Common myeloid progenitor, CD34-positive (primary cell): Measurements from ENCODE around the gene PCDH19.

ENCODE experiments used
- CTCF ChIA-PET: fragments of 350-600 bp; sonication (Branson Sonifier 250); formaldehyde crosslinking; loops from one replicate; lab custom pipeline; 2021; ENCODE audit warnings: antibody characterized with exemption; lab: Charles Lee
- POLR2A ChIA-PET: fragments of 350-600 bp; sonication (Branson Sonifier 250); formaldehyde crosslinking; loops from one replicate; lab custom pipeline; 2021; ENCODE audit warnings: antibody characterized with exemption; lab: Charles Lee
- DNase-seq, 3 donors: peaks; one replicate each; pipeline versions ENCODE4 v3.0.0 to v3.0.0-alpha.2; 2013
- H3K27ac ChIP-seq, 2 experiments: 1 replicate in 1 of 2; 2 replicates in 1 of 2; pipeline ENCODE4 v1.7.0; 2013; ENCODE audit warnings: inconsistent platforms in 2 of 2, low read length in 2 of 2, mild to moderate bottlenecking in 2 of 2, low read depth in 1 of 2, moderate library complexity in 1 of 2; ENCODE audit not compliant: severe bottlenecking in 2 of 2, insufficient read depth in 1 of 2, poor library complexity in 1 of 2
- H3K27me3 ChIP-seq, 5 experiments: replicated peaks in 2 of 5; 1 replicate in 3 of 5; 2 replicates in 2 of 5; pipeline versions ENCODE4 v1.6.1 to v1.7.0; 2013; ENCODE audit warnings: low read length in 4 of 5, mild to moderate bottlenecking in 2 of 5, moderate library complexity in 2 of 5, inconsistent platforms in 1 of 5; ENCODE audit not compliant: insufficient read depth in 5 of 5, control insufficient read depth in 4 of 5
- H3K36me3 ChIP-seq, 4 experiments: 1 replicate in 2 of 4; 2 replicates in 2 of 4; pipeline versions ENCODE4 v1.6.1 to v1.7.0; 2013; ENCODE audit warnings: low read length in 3 of 4, control low read depth in 1 of 4, mild to moderate bottlenecking in 1 of 4; ENCODE audit not compliant: control insufficient read depth in 4 of 4, insufficient read depth in 4 of 4
- H3K4me1 ChIP-seq, 4 experiments: 1 replicate in 3 of 4; 2 replicates in 1 of 4; pipeline versions ENCODE4 v1.6.1 to v1.7.1; 2013; ENCODE audit warnings: low read length in 3 of 4, mild to moderate bottlenecking in 3 of 4, control low read depth in 1 of 4, inconsistent platforms in 1 of 4, moderate library complexity in 1 of 4; ENCODE audit not compliant: control insufficient read depth in 4 of 4, insufficient read depth in 4 of 4; ENCODE audit errors: control extremely low read depth in 1 of 4
- H3K4me3 ChIP-seq, 7 experiments: 1 replicate in 4 of 7; 2 replicates in 3 of 7; pipeline versions ENCODE4 v1.5.1 to v1.7.0; 2013; ENCODE audit warnings: mild to moderate bottlenecking in 7 of 7, low read length in 6 of 7, moderate library complexity in 6 of 7, inconsistent platforms in 2 of 7, low read depth in 2 of 7, control low read depth in 1 of 7; ENCODE audit not compliant: insufficient read depth in 4 of 7, control insufficient read depth in 1 of 7; ENCODE audit errors: extremely low read depth in 1 of 7
- H3K9me3 ChIP-seq, 5 experiments: 1 replicate in 4 of 5; 2 replicates in 1 of 5; pipeline versions ENCODE4 v1.6.1 to v1.7.1; 2013; ENCODE audit warnings: low read length in 4 of 5, mild to moderate bottlenecking in 2 of 5, inconsistent platforms in 1 of 5, low read depth in 1 of 5, moderate library complexity in 1 of 5; ENCODE audit not compliant: control insufficient read depth in 4 of 5, insufficient read depth in 2 of 5; ENCODE audit errors: control extremely low read depth in 1 of 5
- WGBS: methylation state at CpG from one replicate; pipeline ENCODE4 v1.1.5; 2013; ENCODE audit not compliant: insufficient coverage; 5-methylcytosine and 5-hydroxymethylcytosine counted together

PCDH19 gene

GRCh38 chrX:100395781-100396180, 14.3 kb downstream of the PCDH19 start:
- Histone ChIP-seq H3K4me3 (no peak overlapping the region), H3K27me3 (peaks cover 0 to 37% (median 23%) of the 10 kb centered on the region in 5 experiments), H3K4me1 (no peaks in the 10 kb centered on the region), H3K36me3 (no peaks in the 10 kb centered on the region), H3K27ac (no peak overlapping the region), H3K9me3 (no peaks in the 10 kb centered on the region)
- WGBS, result 49% methylated on average over 5 of the region's 6 CpGs
- ChIA-PET CTCF (no interaction called here), POLR2A (no interaction called here)
- no peak for DNase-seq

- 80% methylated on average over 1 of the region's 3 CpGs for WGBS
Observed at GRCh38 chrX:100381619-100382018, 28.5 kb downstream of the PCDH19 start.

GRCh38 chrX:100379388-100379986, 30.6 kb downstream of the PCDH19 start:
- CTCF ChIA-PET, result interaction anchor here (0.8 to 1.0 kb wide), 3 partner anchors 11 to 37 kb away, joined by 3 read pairs; no protein-coding TSS in a partner anchor
- Histone ChIP-seq H3K9me3 (no peaks in the 10 kb centered on the region), H3K4me3 (no peak overlapping the region), H3K27ac (no peak overlapping the region), H3K27me3 (peaks cover 0 to 12% (median 0%) of the 10 kb centered on the region in 5 experiments), H3K36me3 (no peaks in the 10 kb centered on the region), H3K4me1 (no peaks in the 10 kb centered on the region)
- WGBS, result 21% methylated on average over 5 of the region's 7 CpGs
- peak in 2 of 3 donors; percentile 18 to 23 for DNase-seq
- POLR2A ChIA-PET, result no interaction called here

More at GRCh38 chrX:100381619-100382018, 28.5 kb downstream of the PCDH19 start:
- Histone ChIP-seq H3K27ac (no peak overlapping the region), H3K4me3 (no peak overlapping the region), H3K27me3 (peaks cover 0 to 12% (median 0%) of the 10 kb centered on the region in 5 experiments), H3K9me3 (no peaks in the 10 kb centered on the region), H3K36me3 (no peaks in the 10 kb centered on the region), H3K4me1 (no peaks in the 10 kb centered on the region)
- no peak for DNase-seq
- CTCF ChIA-PET, result interaction anchor here (1.1 kb wide), 1 partner anchor 31 kb away, joined by 3 read pairs; no protein-coding TSS in a partner anchor
- POLR2A ChIA-PET, result no interaction called here

GRCh38 chrX:100377826-100378225, 32.2 kb downstream of the PCDH19 start:
- DNase-seq, result no peak
- H3K9me3 ChIP-seq, result no peaks in the 10 kb centered on the region
- peaks cover 0 to 12% (median 0%) of the 10 kb centered on the region in 5 experiments for H3K27me3 ChIP-seq
- 89% methylated on average over 4 of the region's 5 CpGs for WGBS
- H3K27ac ChIP-seq, result no peak overlapping the region
- no peaks in the 10 kb centered on the region for H3K36me3 ChIP-seq
- POLR2A ChIA-PET, result no interaction called here
- CTCF ChIA-PET, result interaction anchor here (1.1 to 1.4 kb wide), 2 partner anchors 10 to 1086 kb away, joined by 3 to 4 read pairs; no protein-coding TSS in a partner anchor
- no peaks in the 10 kb centered on the region for H3K4me1 ChIP-seq
- H3K4me3 ChIP-seq, result no peak overlapping the region

GRCh38 chrX:100376576-100376975, 33.5 kb downstream of the PCDH19 start:
- Histone ChIP-seq H3K9me3 (no peaks in the 10 kb centered on the region), H3K36me3 (no peaks in the 10 kb centered on the region), H3K27me3 (peaks cover 0 to 3% (median 0%) of the 10 kb centered on the region in 5 experiments), H3K4me3 (no peak overlapping the region), H3K27ac (no peak overlapping the region), H3K4me1 (no peaks in the 10 kb centered on the region)
- DNase-seq, result no peak
- ChIA-PET CTCF (no interaction called here), POLR2A (no interaction called here)

GRCh38 chrX:100373673-100374072, 36.4 kb downstream of the PCDH19 start:
- ChIA-PET CTCF (no interaction called here), POLR2A (no interaction called here)
- no peaks in the 10 kb centered on the region for H3K4me1 ChIP-seq
- no peaks in the 10 kb centered on the region for H3K36me3 ChIP-seq
- WGBS, result 40% methylated on average over 2 of the region's 2 CpGs
- no peak for DNase-seq
- H3K27me3 ChIP-seq, result no peaks in the 10 kb centered on the region
- no peak overlapping the region for H3K27ac ChIP-seq
- no peak overlapping the region for H3K4me3 ChIP-seq
- no peaks in the 10 kb centered on the region for H3K9me3 ChIP-seq

GRCh38 chrX:100368167-100368566, 41.9 kb downstream of the PCDH19 start:
- ChIA-PET POLR2A (no interaction called here), CTCF (interaction anchor here (0.7 to 1.4 kb wide), 5 partner anchors 9 to 45 kb away, joined by 3 to 4 read pairs (median 3); no protein-coding TSS in a partner anchor)
- peaks cover 0 to 20% (median 5%) of the 10 kb centered on the region in 5 experiments for H3K27me3 ChIP-seq
- peak in 2 of 3 donors; percentile 12 to 18 for DNase-seq
- no peak overlapping the region for H3K4me3 ChIP-seq
- H3K9me3 ChIP-seq, result no peaks in the 10 kb centered on the region
- H3K27ac ChIP-seq, result no peak overlapping the region
- no peaks in the 10 kb centered on the region for H3K4me1 ChIP-seq
- H3K36me3 ChIP-seq, result no peaks in the 10 kb centered on the region
